Activated effector memory CD4-positive, alpha-beta T cell treated with Interleukin-2 at 50 U/mL for 16 hours (primary cell): Measurements from ENCODE around the gene LONP2.
"Not testable (repeated sequence)": the region's sequence is repeated elsewhere in the genome, so short reads cannot be mapped to it uniquely, and the experiment has no call there.

Experiments used
- DNase-seq: peaks from one replicate; pipeline ENCODE4 v3.0.0-alpha.2; 2020

LONP2 gene

GRCh38 chr16:48294724-48295123 lies 50.6 kb downstream of the LONP2 start:
- no peak for DNase-seq

DNA sequence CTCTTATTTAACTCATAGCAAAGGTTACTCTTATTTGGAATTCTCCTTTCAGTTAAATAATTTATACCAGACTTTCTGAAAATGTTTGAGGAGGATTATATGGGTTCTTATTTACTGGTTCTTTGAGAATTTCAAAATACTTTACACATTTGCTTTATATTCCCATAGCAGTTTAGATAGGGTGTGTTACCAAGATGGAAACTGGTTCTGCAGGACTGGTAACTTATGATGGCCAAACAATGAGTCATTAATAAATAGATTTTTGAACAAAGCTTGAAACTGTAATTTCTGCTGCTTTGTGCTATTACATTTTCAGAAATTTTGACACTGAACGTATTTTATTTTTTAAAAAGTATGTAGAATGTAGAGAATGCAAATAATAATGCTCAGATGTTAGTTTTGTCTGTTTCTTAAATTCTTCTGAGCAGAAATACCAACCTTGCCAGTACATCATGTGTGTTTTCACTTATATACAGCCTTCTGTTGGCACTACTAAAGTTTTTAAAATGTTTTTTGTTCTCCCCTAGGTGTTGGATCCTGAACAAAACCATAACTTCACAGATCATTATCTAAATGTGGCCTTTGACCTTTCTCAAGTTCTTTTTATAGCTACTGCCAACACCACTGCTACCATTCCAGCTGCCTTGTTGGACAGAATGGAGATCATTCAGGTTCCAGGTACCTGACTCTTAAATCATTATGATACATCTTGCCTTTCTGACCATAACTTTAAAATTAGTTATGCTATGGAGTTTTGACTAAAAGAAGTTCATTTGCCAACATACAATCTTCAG lies 51.6 kb downstream of the LONP2 start:
- no peak for DNase-seq

DNA sequence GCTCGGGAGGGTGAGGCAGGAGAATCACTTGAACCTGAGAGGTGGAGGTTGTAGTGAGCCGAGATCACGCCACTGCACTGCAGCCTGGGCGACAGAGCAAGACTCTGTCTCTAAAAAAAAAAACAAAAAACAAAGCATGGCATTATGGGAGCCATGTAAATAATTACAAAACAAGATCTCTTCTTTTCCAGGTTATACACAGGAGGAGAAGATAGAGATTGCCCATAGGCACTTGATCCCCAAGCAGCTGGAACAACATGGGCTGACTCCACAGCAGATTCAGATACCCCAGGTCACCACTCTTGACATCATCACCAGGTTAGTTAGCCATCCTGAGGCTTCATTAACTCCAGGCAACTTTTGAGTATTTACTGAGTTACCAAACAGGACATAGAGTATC lies 55.4 kb downstream of the LONP2 start:
- DNase-seq: no peak

DNA sequence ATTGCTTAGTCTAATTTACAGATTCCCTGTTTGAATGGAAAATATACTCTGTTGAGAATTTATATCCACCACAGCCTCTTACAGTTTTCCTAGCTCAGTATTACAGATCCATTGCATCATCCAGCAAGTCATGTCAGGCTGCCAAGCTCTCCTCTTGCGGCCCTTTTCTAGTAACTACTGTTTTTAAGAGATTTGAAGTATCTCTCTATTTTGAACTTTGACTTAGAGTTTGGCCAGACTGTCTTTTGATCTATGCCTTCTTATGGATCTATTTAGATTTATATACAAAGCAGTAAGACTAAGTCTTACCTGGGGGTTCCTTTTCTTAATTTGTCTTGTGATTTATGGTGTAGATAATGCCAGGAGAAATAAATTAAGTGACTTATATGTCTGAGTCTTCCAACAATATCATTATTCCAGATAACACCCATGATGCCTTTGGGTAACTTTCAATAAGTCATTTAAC lies 56.3 kb downstream of the LONP2 start:
- no peak for DNase-seq

GRCh38 chr16:48308535-48308934 lies 64.4 kb downstream of the LONP2 start:
- DNase-seq: no peak

DNA sequence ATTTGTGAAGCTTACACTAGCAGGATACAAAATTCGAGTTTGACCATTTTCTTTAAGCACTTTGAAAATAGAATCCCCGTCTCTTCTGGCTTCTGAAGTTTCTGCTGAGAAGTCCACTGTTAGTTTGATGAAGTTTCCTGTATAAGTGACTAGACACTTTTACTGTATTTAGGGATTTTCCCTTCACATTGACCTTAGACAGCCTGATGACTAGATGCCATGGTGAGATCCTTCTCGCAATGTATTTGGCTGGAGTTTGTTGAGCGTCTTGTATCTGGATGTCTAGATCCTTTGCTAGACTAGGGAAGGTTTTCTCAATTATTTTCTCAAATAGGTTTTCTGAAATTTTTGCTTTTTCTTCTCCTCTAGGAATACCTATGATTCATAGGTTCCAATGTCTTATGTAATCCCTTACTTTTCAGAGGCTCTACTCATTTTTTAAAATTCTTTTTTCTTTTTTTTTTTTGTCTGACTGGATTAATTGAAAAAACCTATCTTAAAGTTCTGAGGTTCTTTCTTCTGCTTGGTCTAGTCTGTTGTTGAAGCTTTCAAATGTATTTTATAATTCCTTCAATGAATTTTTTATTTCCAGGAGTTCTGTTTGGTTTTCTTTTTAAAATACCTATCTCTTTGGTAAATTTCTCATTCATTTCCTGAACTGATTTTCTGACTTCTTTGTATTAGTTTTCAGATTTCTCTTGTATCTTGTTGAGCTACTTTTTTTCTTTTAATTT lies 67.0 kb downstream of the LONP2 start:
- DNase-seq: no peak

DNA sequence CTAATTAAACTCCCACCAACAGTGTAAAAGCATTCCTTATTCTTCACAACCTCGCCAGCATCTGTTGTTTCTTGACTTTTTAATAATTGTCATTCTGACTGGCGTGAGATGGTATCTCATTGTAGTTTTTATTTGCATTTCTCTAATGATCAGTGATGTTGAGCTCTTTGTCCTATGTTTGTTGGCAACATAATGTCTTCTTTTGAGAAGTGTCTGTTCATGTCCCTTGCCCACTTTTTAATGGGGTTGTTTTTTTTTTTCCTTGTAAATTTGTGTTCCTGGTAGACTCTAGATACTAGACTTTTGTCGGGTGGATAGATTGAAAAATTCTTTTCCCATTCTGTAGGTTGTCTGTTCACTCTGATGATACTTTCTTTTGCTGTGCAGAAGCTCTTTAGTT lies 69.8 kb downstream of the LONP2 start:
- DNase-seq: not testable (repeated sequence)

DNA sequence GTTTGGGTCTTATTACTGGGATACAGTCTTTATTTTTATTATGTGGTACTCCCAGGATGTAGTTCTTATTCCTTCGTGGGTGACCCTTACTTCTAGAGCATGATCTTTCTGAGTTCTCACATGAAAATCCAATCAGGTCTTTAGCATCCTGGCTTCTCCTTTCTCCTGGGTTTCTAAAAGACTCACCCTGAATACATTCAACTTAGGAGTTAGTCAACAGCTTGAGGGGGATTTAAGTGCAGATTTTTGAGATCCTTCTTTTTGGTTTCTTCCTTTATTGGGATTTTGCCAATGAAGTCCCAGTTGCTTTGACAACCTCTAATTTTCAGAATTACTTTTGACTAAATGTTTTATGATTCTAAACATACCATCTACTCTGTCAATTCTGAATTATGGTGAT lies 72.9 kb downstream of the LONP2 start:
- no peak for DNase-seq

- DNase-seq: no peak
Measured at GRCh38 chr16:48317614-48318315, 73.7 kb downstream of the LONP2 start.

- peak; percentile 12 for DNase-seq
Measured at GRCh38 chr16:48318630-48319029, 74.5 kb downstream of the LONP2 start.

- no peak for DNase-seq
Measured at GRCh38 chr16:48321317-48322036, 77.4 kb downstream of the LONP2 start.

DNA sequence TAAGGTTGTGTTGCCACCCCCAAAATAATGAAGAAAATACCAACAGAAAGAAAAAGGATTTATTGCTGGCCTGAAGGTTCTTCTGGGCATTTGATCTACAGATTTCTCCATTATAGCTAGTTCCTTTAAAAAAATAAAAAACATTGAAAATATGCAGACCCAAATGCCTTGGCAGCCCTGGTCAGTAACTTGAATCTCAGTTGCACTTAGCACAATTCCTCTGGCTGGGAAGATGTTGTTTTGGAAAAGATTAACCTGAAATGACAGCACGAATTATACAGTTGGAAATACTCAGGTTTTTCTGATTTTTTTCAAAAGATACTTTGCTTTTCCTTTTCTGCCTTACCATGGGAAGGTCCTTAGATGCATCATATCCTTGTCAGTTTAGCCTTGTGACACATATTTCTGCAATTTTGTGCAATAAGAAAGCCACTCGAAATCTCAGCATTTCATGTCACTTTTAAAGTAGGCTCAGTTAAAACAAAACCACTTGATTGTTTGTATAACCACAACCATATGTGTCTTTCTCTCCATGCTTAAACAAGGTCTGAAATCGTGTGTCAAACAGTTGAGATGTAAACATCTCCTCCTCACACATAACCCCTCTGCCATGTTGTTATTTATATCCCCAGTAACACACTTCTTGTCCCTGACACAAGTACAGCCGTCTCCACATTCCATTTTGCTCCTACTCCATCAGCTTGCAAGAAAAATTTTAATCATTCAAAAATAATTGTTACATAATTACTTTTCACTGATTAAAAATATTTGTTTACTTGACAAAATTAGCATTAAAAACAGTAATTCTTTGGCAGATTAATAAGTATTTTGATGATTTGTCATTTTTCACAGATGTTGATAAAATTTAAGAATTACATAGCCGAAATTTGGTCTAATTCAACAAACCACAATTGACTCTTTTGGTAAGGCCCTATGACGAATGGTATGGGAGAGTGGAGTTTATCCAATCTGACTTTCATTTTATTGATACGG lies 80.0 kb downstream of the LONP2 start:
- no peak for DNase-seq

DNA sequence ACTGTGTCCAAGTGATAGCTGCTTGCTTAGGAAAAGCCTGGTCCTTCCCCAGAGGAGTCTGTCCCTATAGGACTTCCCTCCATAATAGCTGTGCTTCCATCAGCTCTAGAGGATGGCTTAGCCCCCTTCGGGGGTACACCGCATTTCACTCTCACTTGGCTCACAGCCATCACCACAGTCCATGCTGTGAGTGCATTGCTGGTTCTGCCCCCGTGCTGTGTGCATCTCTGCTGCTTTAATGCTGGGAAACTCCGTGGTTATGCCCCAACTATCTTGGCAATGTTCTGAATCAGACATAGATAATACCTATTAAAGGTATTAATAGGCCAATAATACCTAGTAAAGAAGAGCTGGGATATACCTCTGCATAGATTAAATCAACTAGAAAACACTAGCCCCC lies 82.8 kb downstream of the LONP2 start:
- DNase-seq: no peak

GRCh38 chr16:48329138-48329537 lies 85.0 kb downstream of the LONP2 start:
- DNase-seq: no peak

DNA sequence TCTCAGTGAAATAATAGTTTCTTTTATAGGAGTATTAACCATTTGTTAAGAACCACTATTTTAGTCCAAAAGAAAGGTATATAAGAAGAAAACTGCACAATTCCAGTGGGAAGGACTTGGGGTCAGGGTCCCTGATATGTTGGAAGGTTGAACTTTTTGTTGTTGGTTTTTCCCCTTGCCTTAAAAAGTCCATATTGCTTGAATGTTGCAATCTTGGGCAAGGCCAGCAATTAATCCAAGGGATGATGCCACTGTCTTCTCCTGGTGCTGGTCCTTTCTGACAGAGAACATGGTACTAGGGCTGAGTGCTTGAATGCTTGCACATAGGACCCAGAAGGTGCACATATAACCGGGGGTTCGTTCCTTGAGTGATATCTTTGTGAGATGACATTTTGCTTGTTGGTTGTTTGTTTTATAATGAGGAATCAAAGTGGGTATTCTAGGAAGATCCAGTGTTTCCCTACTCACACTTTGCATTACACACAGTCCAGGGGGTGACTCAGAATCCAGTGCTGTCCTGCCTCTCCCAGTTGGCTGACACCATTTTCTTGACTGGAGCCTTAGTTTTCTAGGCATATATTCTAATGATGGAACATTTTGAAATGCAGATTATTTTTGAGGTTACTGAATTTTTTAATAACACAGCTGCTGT lies 86.2 kb downstream of the LONP2 start:
- no peak for DNase-seq

DNA sequence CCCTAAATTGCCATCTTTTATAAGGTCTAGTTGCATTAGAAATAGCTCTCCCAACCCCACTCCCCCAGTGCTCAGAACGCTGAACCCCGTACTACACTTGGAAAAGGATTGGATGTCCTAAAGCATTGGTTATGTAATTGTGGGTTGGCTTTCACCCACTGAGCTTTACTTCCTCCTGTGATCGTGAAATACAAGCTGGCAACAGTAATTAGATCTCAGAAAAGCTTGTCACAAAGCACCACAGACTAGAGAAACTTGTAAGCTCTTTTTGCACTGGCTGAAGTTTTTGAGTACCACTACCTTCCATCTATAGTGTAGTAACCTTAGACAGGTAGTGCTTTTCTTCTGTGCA lies 86.7 kb downstream of the LONP2 start:
- no peak for DNase-seq

- no peak for DNase-seq
Measured at GRCh38 chr16:48332978-48333377, 88.9 kb downstream of the LONP2 start.

DNA sequence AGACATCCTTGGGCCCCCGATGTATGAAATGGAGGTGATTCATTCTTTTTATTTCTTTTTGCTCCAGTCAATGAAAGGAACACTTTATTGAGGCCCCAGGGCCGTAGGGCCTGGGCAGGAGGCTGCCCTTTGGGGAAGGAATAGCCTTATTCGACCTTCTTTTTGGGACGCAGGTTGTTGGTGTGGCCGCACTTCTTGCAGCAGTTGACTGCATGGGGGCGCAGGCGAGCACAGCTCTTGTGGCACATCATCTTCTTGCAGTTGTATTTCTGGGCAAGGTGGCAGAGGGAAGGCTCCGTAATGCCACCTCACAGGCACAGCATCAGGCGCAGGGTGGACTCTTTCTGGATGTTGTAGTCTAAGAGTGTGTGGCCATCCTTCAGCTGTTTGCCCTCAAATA lies 90.2 kb downstream of the LONP2 start:
- no peak for DNase-seq

- DNase-seq: no peak
Measured at GRCh38 chr16:48335961-48336360, 91.9 kb downstream of the LONP2 start.

GRCh38 chr16:48340054-48340453 lies 96.0 kb downstream of the LONP2 start:
- no peak for DNase-seq

DNA sequence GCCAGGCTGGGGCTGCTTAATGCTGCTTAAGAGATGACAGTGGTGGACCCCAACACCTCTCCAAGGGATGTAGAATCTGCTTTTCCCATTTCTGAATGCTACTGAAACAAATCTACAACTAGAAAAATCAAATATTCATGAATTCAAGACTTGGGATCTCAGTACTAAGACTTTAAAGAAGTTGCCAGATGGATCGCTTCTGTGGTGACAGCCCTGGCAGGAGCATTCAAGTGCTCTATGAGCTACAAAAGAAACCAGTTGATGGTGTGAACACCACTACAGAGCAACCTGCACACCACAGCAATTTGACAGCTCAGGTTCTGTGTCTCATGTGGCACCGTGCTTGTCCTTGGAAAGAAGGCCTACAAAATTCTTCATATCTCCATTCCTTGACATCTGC lies 98.5 kb downstream of the LONP2 start:
- no peak for DNase-seq
